Measurements from ENCODE around the gene MAP3K15. TPM values are rescaled to one million over a fixed set of nuclear protein-coding genes. Genes with fewer than 3 reads are reported as not detected.

The MAP3K15 gene
- total and polyA plus RNA-seq, 2 experiments from 2014 or later, result 1.2 to 2.8 TPM

DNA sequence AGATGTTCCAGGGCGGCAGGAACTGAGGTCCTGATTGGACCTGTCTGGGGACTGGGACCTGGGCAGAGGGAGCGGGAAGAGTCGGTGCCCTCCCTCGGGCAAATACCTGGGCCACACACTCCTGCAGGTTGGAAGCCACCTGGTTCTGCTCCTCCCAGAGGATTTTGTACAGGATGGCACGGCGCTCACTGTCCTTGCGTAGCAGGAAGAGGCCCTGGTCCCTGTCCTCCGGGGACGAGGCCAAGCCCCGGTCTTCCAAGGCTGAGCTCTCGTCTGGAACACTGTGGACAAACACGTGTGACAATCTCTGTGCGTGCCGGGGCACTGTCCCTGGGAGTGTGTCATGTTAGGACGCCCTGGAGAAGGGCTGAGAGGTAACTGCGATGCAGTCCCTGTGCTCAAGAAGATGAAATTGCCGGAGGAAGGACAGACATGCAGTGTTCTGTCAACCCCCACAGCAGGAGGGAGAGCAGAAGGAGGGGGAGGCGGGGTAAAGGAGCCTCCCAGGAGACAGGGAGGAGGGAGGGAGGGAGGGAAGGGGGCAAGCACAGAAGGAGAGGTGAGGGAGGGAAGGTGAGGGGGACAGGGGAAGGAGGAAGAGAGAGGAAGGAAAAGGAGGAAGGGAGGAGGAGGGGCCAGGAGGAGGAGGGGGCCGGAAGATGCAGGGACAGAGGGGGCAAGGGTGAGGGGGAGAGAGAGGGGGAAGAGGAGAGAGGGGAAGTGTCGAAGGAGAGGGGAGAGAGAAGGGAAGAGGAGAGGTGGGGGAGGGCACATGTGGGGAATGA lies 142.6 kb downstream of the MAP3K15 start:
- Histone ChIP-seq H3K9me3 (ENCODE audit: low read depth) (no peaks in the 10 kb centered on the region), H3K4me3 (peak overlapping the region; percentile 17), H3K27me3 (peaks cover 7% of the 10 kb centered on the region), H3K27ac (no peak overlapping the region), H3K36me3 (no peaks in the 10 kb centered on the region), H3K4me1 (ENCODE audit: low read depth) (no peaks in the 10 kb centered on the region)
- TF ChIP-seq CTCF (IDR thresholded peaks at IDR 0.05; ENCODE audit: low read depth, low read length), result no peak
- DNase-seq (ENCODE audit: low read depth in 1 of 2, low spot score in 1 of 2), result peak in 1 of 2 donors; percentile 6

- no peak overlapping the region for H3K27ac ChIP-seq
- H3K4me3 ChIP-seq, result peak overlapping the region; percentile 17
- peak; percentile 59 to 75 for DNase-seq (ENCODE audit: low read depth in 1 of 2, low spot score in 1 of 2)
- TF ChIP-seq CTCF (IDR thresholded peaks at IDR 0.05; ENCODE audit: low read depth, low read length), result peak; percentile 73
- H3K9me3 ChIP-seq (ENCODE audit: low read depth), result no peaks in the 10 kb centered on the region
- H3K4me1 ChIP-seq (ENCODE audit: low read depth), result no peaks in the 10 kb centered on the region
- no peaks in the 10 kb centered on the region for H3K36me3 ChIP-seq
- H3K27me3 ChIP-seq, result peaks cover 7% of the 10 kb centered on the region
Measured at GRCh38 chrX:19372170-19372546, 143.2 kb downstream of the MAP3K15 start.

DNA sequence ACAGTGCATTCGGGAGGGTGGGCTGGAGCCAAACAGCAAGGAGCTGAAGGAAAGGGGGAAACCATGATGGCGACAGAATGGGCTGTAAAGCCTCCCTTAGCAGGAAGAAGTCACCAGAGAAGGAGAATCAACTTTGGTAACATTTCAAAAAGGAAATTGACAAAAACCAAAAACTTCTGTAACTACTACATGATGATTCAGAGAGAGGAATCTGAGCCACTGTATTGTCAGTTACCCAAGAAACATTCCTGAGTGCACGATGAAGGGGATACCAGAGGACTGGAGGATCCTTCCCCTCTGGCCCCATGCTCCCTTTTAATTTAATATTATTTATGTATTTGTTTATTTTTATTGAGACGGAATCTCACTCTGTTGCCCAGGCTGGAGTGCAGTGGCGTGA lies 145.2 kb downstream of the MAP3K15 start:
- Histone ChIP-seq H3K4me3 (no peak overlapping the region), H3K9me3 (ENCODE audit: low read depth) (no peaks in the 10 kb centered on the region), H3K36me3 (no peaks in the 10 kb centered on the region), H3K27me3 (peaks cover 7% of the 10 kb centered on the region), H3K27ac (no peak overlapping the region), H3K4me1 (ENCODE audit: low read depth) (no peaks in the 10 kb centered on the region)
- DNase-seq (ENCODE audit: low read depth in 1 of 2, low spot score in 1 of 2), result peak in 1 of 2 donors; percentile 21
- TF ChIP-seq CTCF (IDR thresholded peaks at IDR 0.05; ENCODE audit: low read depth, low read length), result no peak

DNA sequence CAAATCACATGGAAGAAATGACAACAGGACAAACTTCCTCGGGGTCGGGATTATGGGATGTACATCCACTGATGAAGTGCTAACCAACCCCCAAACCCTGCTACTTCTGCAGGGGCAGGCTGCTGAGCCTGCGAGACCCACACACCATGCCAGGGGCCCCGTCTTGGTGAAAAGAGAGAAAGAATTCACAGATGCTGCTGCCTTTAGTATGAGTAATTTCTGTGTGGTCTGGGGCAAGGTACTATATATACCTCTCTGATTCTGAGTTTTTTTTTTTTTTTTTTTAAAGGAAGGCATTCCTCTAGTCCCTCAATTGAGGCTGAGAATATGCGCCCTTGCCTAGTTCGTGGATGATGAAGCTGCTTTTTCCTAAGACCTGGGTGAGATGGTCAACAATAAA lies 146.7 kb downstream of the MAP3K15 start:
- TF ChIP-seq CTCF (IDR thresholded peaks at IDR 0.05; ENCODE audit: low read depth, low read length), result no peak
- Histone ChIP-seq H3K9me3 (ENCODE audit: low read depth) (no peaks in the 10 kb centered on the region), H3K36me3 (no peaks in the 10 kb centered on the region), H3K27me3 (peaks cover 4% of the 10 kb centered on the region), H3K4me1 (ENCODE audit: low read depth) (no peaks in the 10 kb centered on the region), H3K4me3 (no peak overlapping the region), H3K27ac (no peak overlapping the region)
- no peak for DNase-seq (ENCODE audit: low read depth in 1 of 2, low spot score in 1 of 2)

- Histone ChIP-seq H3K27me3 (no peaks in the 10 kb centered on the region), H3K9me3 (ENCODE audit: low read depth) (no peaks in the 10 kb centered on the region), H3K4me3 (no peak overlapping the region), H3K4me1 (ENCODE audit: low read depth) (no peaks in the 10 kb centered on the region), H3K27ac (no peak overlapping the region), H3K36me3 (peaks cover 13% of the 10 kb centered on the region)
- no peak for DNase-seq (ENCODE audit: low read depth in 1 of 2, low spot score in 1 of 2)
- no peak for TF ChIP-seq CTCF (IDR thresholded peaks at IDR 0.05; ENCODE audit: low read depth, low read length)
Measured at GRCh38 chrX:19361701-19362100, 153.6 kb downstream of the MAP3K15 start.

Measured in cardiac muscle cell (in vitro differentiated cells and primary cell).